K562 (cell line): ENCODE measurements around the gene ZSCAN12. TPM values are rescaled to one million over a fixed set of nuclear protein-coding genes. Genes with fewer than 3 reads are reported as not detected.

Experiments
- ARHGAP35 ChIP-seq: fragments of 450-650 bp; IDR thresholded peaks from 2 replicates; pipeline ENCODE4 v1.6.1; 2018; ENCODE audit not compliant: partially characterized antibody
- BCOR ChIP-seq: fragments of 450-650 bp; IDR thresholded peaks from 2 replicates; pipeline ENCODE4 v1.6.1; 2016
- CGGBP1 ChIP-seq: fragments of 250-450 bp; sonication (Bioruptor Pico); IDR thresholded peaks from 2 replicates; pipeline ENCODE4 v1.9.0; 2021; ENCODE audit warnings: mild to moderate bottlenecking
- EP400 ChIP-seq: fragments of 450-650 bp; IDR thresholded peaks from 2 replicates; pipeline ENCODE4 v1.6.1; 2017; ENCODE audit warnings: antibody characterized with exemption, mild to moderate bottlenecking, moderate library complexity
- ETS2 ChIP-seq: IDR thresholded peaks from 2 replicates; pipeline ENCODE4 v1.6.1; 2016; ENCODE audit warnings: borderline replicate concordance, missing genetic modification characterization, mild to moderate bottlenecking, moderate library complexity, missing compliant biosample characterization; ENCODE audit not compliant: poor library complexity, severe bottlenecking
- FOXA3 ChIP-seq, 2 experiments: fragments of 450-650 bp in 1 of 2; sonication (generic) in 1 of 2; formaldehyde crosslinking; IDR thresholded peaks in 1 of 2; conservative IDR thresholded peaks in 1 of 2; 2 replicates each; pipeline versions ENCODE4 v1.4.0 to v1.8.0; 2020 to 2022; ENCODE audit warnings: mild to moderate bottlenecking in 2 of 2, missing genetic modification reagents in 1 of 2
- FUS ChIP-seq: fragments of 200-400 bp; formaldehyde crosslinking; optimal IDR thresholded peaks from 2 replicates; pipeline ENCODE3; 2017; ENCODE audit warnings: low read depth, low read length
- HMG20A ChIP-seq: fragments of 450-650 bp; formaldehyde crosslinking; conservative IDR thresholded peaks from 2 replicates; pipeline ENCODE4 v1.4.0; 2020; ENCODE audit warnings: mild to moderate bottlenecking, mixed read lengths
- KLF1 ChIP-seq: fragments of 450-650 bp; IDR thresholded peaks from 2 replicates; pipeline ENCODE4 v1.6.1; 2016; ENCODE audit warnings: missing genetic modification characterization, missing compliant biosample characterization
- NFATC3 ChIP-seq: fragments of 450-650 bp; IDR thresholded peaks from 2 replicates; pipeline ENCODE4 v1.6.1; 2017; ENCODE audit warnings: mild to moderate bottlenecking
- NKRF ChIP-seq: fragments of 450-650 bp; IDR thresholded peaks from 2 replicates; pipeline ENCODE4 v1.6.1; 2016; ENCODE audit warnings: borderline replicate concordance
- PHF8 ChIP-seq: fragments of 200-600 bp; sonication (generic); IDR thresholded peaks from 2 replicates; pipeline ENCODE4 v1.6.1; 2012; ENCODE audit warnings: mixed run types, mild to moderate bottlenecking, inconsistent platforms, low read length, moderate library complexity, borderline replicate concordance
- POLR2G ChIP-seq: fragments of 200-400 bp; formaldehyde crosslinking; IDR thresholded peaks from 2 replicates; pipeline ENCODE4 v1.6.1; 2017; ENCODE audit warnings: low read depth, mild to moderate bottlenecking, antibody characterized with exemption, low read length, moderate library complexity
- RNF2 ChIP-seq: sonication (generic); IDR thresholded peaks from 2 replicates; pipeline ENCODE4 v1.6.1; 2016
- TAF7 ChIP-seq: fragments of 450-650 bp; IDR thresholded peaks from 2 replicates; pipeline ENCODE4 v1.6.1; 2016; ENCODE audit warnings: missing genetic modification characterization, missing compliant biosample characterization
- TCF3 ChIP-seq: sonication (generic); formaldehyde crosslinking; IDR thresholded peaks from 2 replicates; pipeline ENCODE4 v1.4.0; 2020; ENCODE audit warnings: mild to moderate bottlenecking, missing genetic modification reagents
- ZBTB1 ChIP-seq: sonication (generic); formaldehyde crosslinking; IDR thresholded peaks from 2 replicates; pipeline ENCODE4 v1.8.1; 2023; ENCODE audit warnings: missing genetic modification reagents, low read depth, mild to moderate bottlenecking, borderline replicate concordance
- ZNF311 ChIP-seq: fragments of 250-450 bp; sonication (Bioruptor Pico); IDR thresholded peaks from 2 replicates; pipeline ENCODE4 v1.4.0; 2020; ENCODE audit warnings: mild to moderate bottlenecking, moderate library complexity
- ZNF717 ChIP-seq: fragments of 250-450 bp; sonication (Bioruptor Pico); IDR thresholded peaks from 2 replicates; pipeline ENCODE4 v1.5.0; 2021
- ZSCAN32 ChIP-seq: fragments of 450-650 bp; formaldehyde crosslinking; IDR thresholded peaks from 2 replicates; pipeline ENCODE4 v1.4.0; 2020; ENCODE audit warnings: mild to moderate bottlenecking, moderate library complexity
- polyA plus RNA-seq, 8 experiments: library from polyadenylated mRNA; depleted of rRNA in 4 of 8; stranded (reverse) in 5 of 8; unstranded in 3 of 8; fragments of >200 nt; fragmentation: Nextera tagmentation in 2 of 8; fragmentation: Illumina TruSeq in 1 of 8; extraction: Ambion mirVana in 2 of 8; extraction: Trizol in 1 of 8; gene quantifications; 2 replicates each; pipeline versions ENCODE4 v1.2.1 to v1.2.3, GENCODE V29; 2011 to 2014; ENCODE audit warnings: inconsistent platforms in 1 of 8, missing spikeins in 1 of 8
- total RNA-seq, 7 experiments: library from RNA; depleted of rRNA in 6 of 7; stranded (reverse); fragments of >200 nt in 6 of 7; fragmentation: Illumina TruSeq in 2 of 7; extraction: Trizol in 2 of 7; gene quantifications; 2 replicates each; pipeline versions ENCODE4 v1.2.1 to v1.2.3, GENCODE V29; 2011 to 2021; ENCODE audit warnings: low replicate concordance in 1 of 7
- TF ChIP-seq, protein P1 (sequence below): sonication (generic); formaldehyde crosslinking; IDR thresholded peaks from 2 replicates; pipeline ENCODE4 v1.8.0; 2023; ENCODE audit warnings: mild to moderate bottlenecking, missing genetic modification reagents
- TF ChIP-seq, protein P2 (sequence below): fragments of 450-650 bp; formaldehyde crosslinking; conservative IDR thresholded peaks from 2 replicates; pipeline ENCODE4 v1.4.0; 2022; ENCODE audit warnings: mild to moderate bottlenecking, missing genetic modification characterization

The ZSCAN12 gene
- total and polyA plus RNA-seq, 9 of the 15 experiments (the other 6 are each of a cell fraction or from before 2014, with no cell fraction given), result 2.5 to 19.6 (median 12.5) TPM

- TF ChIP-seq, protein P1, sequence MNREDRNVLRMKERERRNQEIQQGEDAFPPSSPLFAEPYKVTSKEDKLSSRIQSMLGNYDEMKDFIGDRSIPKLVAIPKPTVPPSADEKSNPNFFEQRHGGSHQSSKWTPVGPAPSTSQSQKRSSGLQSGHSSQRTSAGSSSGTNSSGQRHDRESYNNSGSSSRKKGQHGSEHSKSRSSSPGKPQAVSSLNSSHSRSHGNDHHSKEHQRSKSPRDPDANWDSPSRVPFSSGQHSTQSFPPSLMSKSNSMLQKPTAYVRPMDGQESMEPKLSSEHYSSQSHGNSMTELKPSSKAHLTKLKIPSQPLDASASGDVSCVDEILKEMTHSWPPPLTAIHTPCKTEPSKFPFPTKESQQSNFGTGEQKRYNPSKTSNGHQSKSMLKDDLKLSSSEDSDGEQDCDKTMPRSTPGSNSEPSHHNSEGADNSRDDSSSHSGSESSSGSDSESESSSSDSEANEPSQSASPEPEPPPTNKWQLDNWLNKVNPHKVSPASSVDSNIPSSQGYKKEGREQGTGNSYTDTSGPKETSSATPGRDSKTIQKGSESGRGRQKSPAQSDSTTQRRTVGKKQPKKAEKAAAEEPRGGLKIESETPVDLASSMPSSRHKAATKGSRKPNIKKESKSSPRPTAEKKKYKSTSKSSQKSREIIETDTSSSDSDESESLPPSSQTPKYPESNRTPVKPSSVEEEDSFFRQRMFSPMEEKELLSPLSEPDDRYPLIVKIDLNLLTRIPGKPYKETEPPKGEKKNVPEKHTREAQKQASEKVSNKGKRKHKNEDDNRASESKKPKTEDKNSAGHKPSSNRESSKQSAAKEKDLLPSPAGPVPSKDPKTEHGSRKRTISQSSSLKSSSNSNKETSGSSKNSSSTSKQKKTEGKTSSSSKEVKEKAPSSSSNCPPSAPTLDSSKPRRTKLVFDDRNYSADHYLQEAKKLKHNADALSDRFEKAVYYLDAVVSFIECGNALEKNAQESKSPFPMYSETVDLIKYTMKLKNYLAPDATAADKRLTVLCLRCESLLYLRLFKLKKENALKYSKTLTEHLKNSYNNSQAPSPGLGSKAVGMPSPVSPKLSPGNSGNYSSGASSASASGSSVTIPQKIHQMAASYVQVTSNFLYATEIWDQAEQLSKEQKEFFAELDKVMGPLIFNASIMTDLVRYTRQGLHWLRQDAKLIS (CRISPR knock-in tag), result peak; percentile 100
- TF ChIP-seq POLR2G (peak; percentile 93), PHF8 (peak; percentile 88), RNF2 (peak; percentile 64), ETS2 (tag) (no peak), TCF3 (no peak), FOXA3 (CRISPR knock-in tag; conservative IDR thresholded peaks at IDR 0.05 in 1 of 2, IDR thresholded peaks at IDR 0.05 in 1 of 2) (peak in 1 of 2 experiments; percentile 44; a peak in 2 of 4 replicates), ARHGAP35 (no peak), ZSCAN32 (CRISPR knock-in tag) (peak; percentile 19; the same call in 1 of the 2 replicates), TAF7 (tag) (peak; percentile 93), ZBTB1 (CRISPR knock-in tag) (peak; percentile 86), ZNF311 (CRISPR knock-in tag) (no peak), NFATC3 (no peak), BCOR (no peak), ZNF717 (peak; percentile 67; the same call in 1 of the 2 replicates), EP400 (peak; percentile 77), KLF1 (tag) (peak; percentile 61; the same call in 1 of the 2 replicates), NKRF (no peak), CGGBP1 (CRISPR knock-in tag) (peak; percentile 61; the same call in 1 of the 2 replicates), HMG20A (CRISPR knock-in tag) (no peak), FUS (no peak)
- TF ChIP-seq, protein P2, sequence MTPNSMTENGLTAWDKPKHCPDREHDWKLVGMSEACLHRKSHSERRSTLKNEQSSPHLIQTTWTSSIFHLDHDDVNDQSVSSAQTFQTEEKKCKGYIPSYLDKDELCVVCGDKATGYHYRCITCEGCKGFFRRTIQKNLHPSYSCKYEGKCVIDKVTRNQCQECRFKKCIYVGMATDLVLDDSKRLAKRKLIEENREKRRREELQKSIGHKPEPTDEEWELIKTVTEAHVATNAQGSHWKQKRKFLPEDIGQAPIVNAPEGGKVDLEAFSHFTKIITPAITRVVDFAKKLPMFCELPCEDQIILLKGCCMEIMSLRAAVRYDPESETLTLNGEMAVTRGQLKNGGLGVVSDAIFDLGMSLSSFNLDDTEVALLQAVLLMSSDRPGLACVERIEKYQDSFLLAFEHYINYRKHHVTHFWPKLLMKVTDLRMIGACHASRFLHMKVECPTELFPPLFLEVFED (CRISPR knock-in tag), result peak; percentile 83
These were observed 63.8 kb downstream of the ZSCAN12 start, which contains the start of gene ZSCAN31 (continued) for GRCh38 chr6:28335564-28336283.
